Thoracic aorta (tissue), 2 donors: ENCODE measurements around the gene F8. TPM values are rescaled to one million over a fixed set of nuclear protein-coding genes. Genes with fewer than 3 reads are reported as not detected.
"Not testable (repeated sequence)": the region's sequence is repeated elsewhere in the genome, so short reads cannot be mapped to it uniquely, and the experiment has no call there.

Experiments used
- ATAC-seq: fragments of 150-250 bp; one replicate; pipeline ENCODE4 v1.8.0; 2017; ENCODE audit warnings: low read depth; ENCODE audit not compliant: insufficient number of reproducible peaks, low FRiP score
- DNase-seq: peaks from one replicate; pipeline ENCODE4 v3.0.0-alpha.2; 2020; ENCODE audit warnings: low spot score
- H3K27ac ChIP-seq, 2 donors: fragments of 200-600 bp; sonication (generic); 1 replicate in 1 of 2; 2 replicates in 1 of 2; pipeline ENCODE4 v1.5.1; 2016; ENCODE audit warnings: mild to moderate bottlenecking in 2 of 2, moderate library complexity in 2 of 2
- H3K27me3 ChIP-seq: fragments of 200-600 bp; sonication (generic); replicated peaks from 2 replicates; pipeline ENCODE4 v1.6.0; 2016; ENCODE audit warnings: mild to moderate bottlenecking; ENCODE audit not compliant: insufficient read depth
- H3K36me3 ChIP-seq: fragments of 200-600 bp; sonication (generic); one replicate; pipeline ENCODE4 v1.5.1; 2016
- H3K4me1 ChIP-seq, 2 donors: fragments of 200-600 bp; sonication (generic); 1 replicate in 1 of 2; 2 replicates in 1 of 2; pipeline versions ENCODE4 v1.5.1 to v1.6.0; 2016; ENCODE audit warnings: low read depth in 2 of 2, mild to moderate bottlenecking in 1 of 2; ENCODE audit not compliant: control insufficient read depth in 1 of 2
- H3K4me3 ChIP-seq: fragments of 200-600 bp; sonication (generic); 2 replicates; pipeline ENCODE4 v1.5.1; 2016; ENCODE audit warnings: mild to moderate bottlenecking
- H3K9me3 ChIP-seq: fragments of 200-600 bp; sonication (generic); 2 replicates; pipeline ENCODE4 v1.5.1; 2016
- CTCF ChIP-seq: fragments of 200-600 bp; sonication (generic); IDR thresholded peaks from one replicate; pipeline ENCODE4 v1.5.1; 2019; ENCODE audit warnings: antibody characterized with exemption
- total RNA-seq, 2 donors: library from RNA; depleted of rRNA; stranded (reverse); fragments of >200 nt; gene quantifications; one replicate each; pipeline versions ENCODE4 v1.1.0 to v1.2.3, GENCODE V29; 2016

Gene F8
- total RNA-seq, 2 donors from 2014 or later = 7.7 to 18.1 TPM

GRCh38 chrX:154828016-154828408 lies 194.5 kb downstream of the F8 start:
- H3K27me3 ChIP-seq = no peaks in the 10 kb centered on the region
- no peak overlapping the region for H3K27ac ChIP-seq

GRCh38 chrX:154827194-154828015 lies 195.1 kb downstream of the F8 start:
- no peak overlapping the region for H3K27ac ChIP-seq
- no peaks in the 10 kb centered on the region for H3K4me1 ChIP-seq
- no peak overlapping the region for H3K4me3 ChIP-seq
- no peaks in the 10 kb centered on the region for H3K36me3 ChIP-seq
- no peaks in the 10 kb centered on the region for H3K9me3 ChIP-seq
- no peaks in the 10 kb centered on the region for H3K27me3 ChIP-seq
- TF ChIP-seq CTCF = no peak
- ATAC-seq (no peak), DNase-seq (no peak)

More at GRCh38 chrX:154828016-154828408, 194.5 kb downstream of the F8 start:
- no peak for TF ChIP-seq CTCF
- Histone ChIP-seq H3K36me3 (no peaks in the 10 kb centered on the region), H3K9me3 (no peaks in the 10 kb centered on the region), H3K4me3 (no peak overlapping the region), H3K4me1 (no peaks in the 10 kb centered on the region)
- ATAC-seq (no peak), DNase-seq (no peak)

GRCh38 chrX:154825586-154825985 lies 196.9 kb downstream of the F8 start:
- not testable (repeated sequence) for H3K27ac ChIP-seq, DNase-seq, H3K9me3 ChIP-seq, ATAC-seq, H3K36me3 ChIP-seq, H3K4me1 ChIP-seq, H3K27me3 ChIP-seq, H3K4me3 ChIP-seq

GRCh38 chrX:154824638-154825037 lies 197.9 kb downstream of the F8 start:
- no peak for DNase-seq
- Histone ChIP-seq H3K27me3 (no peaks in the 10 kb centered on the region), H3K4me1 (no peaks in the 10 kb centered on the region), H3K4me3 (no peak overlapping the region), H3K27ac (no peak overlapping the region), H3K36me3 (no peaks in the 10 kb centered on the region), H3K9me3 (no peaks in the 10 kb centered on the region)
- no peak for ATAC-seq
- TF ChIP-seq CTCF = no peak

DNA sequence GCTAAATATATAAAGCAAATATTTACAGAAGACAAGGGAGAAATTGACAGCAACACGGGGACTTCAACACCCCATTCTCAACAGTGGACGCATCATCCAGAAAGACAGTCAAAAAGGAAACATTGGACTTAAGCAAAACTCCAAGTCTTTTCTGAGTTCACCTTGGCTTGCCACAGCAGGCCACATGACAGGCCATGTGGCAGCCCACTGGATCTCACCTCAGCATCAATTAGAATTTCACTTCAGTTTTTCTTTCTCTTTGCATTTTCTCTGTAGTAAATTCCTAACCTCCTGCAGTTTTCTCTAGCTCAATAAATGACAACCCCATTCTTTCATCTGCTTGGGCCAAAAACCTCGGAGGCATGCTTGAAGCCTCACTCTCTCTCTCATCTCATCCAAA lies 200.5 kb downstream of the F8 start:
- Histone ChIP-seq H3K9me3 (no peaks in the 10 kb centered on the region), H3K27me3 (no peaks in the 10 kb centered on the region), H3K36me3 (no peaks in the 10 kb centered on the region), H3K4me3 (no peak overlapping the region), H3K4me1 (no peaks in the 10 kb centered on the region), H3K27ac (no peak overlapping the region)
- TF ChIP-seq CTCF = no peak
- ATAC-seq (no peak), DNase-seq (no peak)

- H3K36me3 ChIP-seq = no peaks in the 10 kb centered on the region
- TF ChIP-seq CTCF = no peak
- H3K27ac ChIP-seq = no peak overlapping the region
- no peaks in the 10 kb centered on the region for H3K4me1 ChIP-seq
- ATAC-seq = no peak
- H3K9me3 ChIP-seq = no peaks in the 10 kb centered on the region
- H3K4me3 ChIP-seq = no peak overlapping the region
- DNase-seq = no peak
- no peaks in the 10 kb centered on the region for H3K27me3 ChIP-seq
Measured at GRCh38 chrX:154821523-154821922, 201.0 kb downstream of the F8 start.
